ENCODE data around the gene BRAT1. TPM values are rescaled to one million over a fixed set of nuclear protein-coding genes. Genes with fewer than 3 reads are reported as not detected.

BRAT1 gene
- total and polyA plus RNA-seq, 2 donors (not counting 1 experiment from before 2014, with no cell fraction given), result 4.0 to 20.1 TPM

- Histone ChIP-seq H3K4me1 (ENCODE audit: control insufficient read depth, extremely low read depth, insufficient read depth, low read length) (peaks cover 6% of the 10 kb centered on the region), H4K20me1 (ENCODE audit: control insufficient read depth, extremely low read depth, insufficient read depth, low read length) (no peaks in the 10 kb centered on the region), H2AFZ (ENCODE audit: low read length) (no peak overlapping the region), H3K9ac (ENCODE audit: insufficient read depth, low read length) (no peak overlapping the region), H3K4me2 (ENCODE audit: extremely low read depth, insufficient read depth, low read length) (no peak overlapping the region), H3K27me3 (ENCODE audit: control insufficient read depth, insufficient read depth, low read length) (peaks cover 2% of the 10 kb centered on the region), H3K79me2 (ENCODE audit: control insufficient read depth, insufficient read depth, low read length) (no peaks in the 10 kb centered on the region), H3K36me3 (ENCODE audit: control insufficient read depth, insufficient read depth, low read length) (no peaks in the 10 kb centered on the region), H3K9me3 (ENCODE audit: control insufficient read depth, insufficient read depth, low read depth, low read length) (no peaks in the 10 kb centered on the region), H3K27ac (ENCODE audit: insufficient read depth, low read length) (no peak overlapping the region), H3K4me3 (replicated peaks in 1 of 4; ENCODE audit: control extremely low read depth in 1 of 4, insufficient read depth in 1 of 4, low read depth in 3 of 4, low read length in 4 of 4) (no peak overlapping the region)
- no peak for TF ChIP-seq EZH2 (IDR thresholded peaks at IDR 0.05; ENCODE audit: low read length, missing control alignments)
- no peak for TF ChIP-seq CTCF (conservative IDR thresholded peaks at IDR 0.05 in 1 of 2, IDR thresholded peaks at IDR 0.05 in 1 of 2; ENCODE audit: low read depth in 1 of 2, low read length in 2 of 2)
- DNase-seq (ENCODE audit: low read depth in 2 of 2), result no peak
Observed at GRCh38 chr7:2509298-2509906, 45.9 kb downstream of the BRAT1 start.

- peaks cover 2% of the 10 kb centered on the region for H3K27me3 ChIP-seq (ENCODE audit: control insufficient read depth, insufficient read depth, low read length)
- no peaks in the 10 kb centered on the region for H4K20me1 ChIP-seq (ENCODE audit: control insufficient read depth, extremely low read depth, insufficient read depth, low read length)
- no peak overlapping the region for H3K4me2 ChIP-seq (ENCODE audit: extremely low read depth, insufficient read depth, low read length)
- no peaks in the 10 kb centered on the region for H3K36me3 ChIP-seq (ENCODE audit: control insufficient read depth, insufficient read depth, low read length)
- TF ChIP-seq CTCF (conservative IDR thresholded peaks at IDR 0.05 in 1 of 2, IDR thresholded peaks at IDR 0.05 in 1 of 2; ENCODE audit: low read depth in 1 of 2, low read length in 2 of 2) (no peak), EZH2 (IDR thresholded peaks at IDR 0.05; ENCODE audit: low read length, missing control alignments) (no peak)
- H3K9me3 ChIP-seq (ENCODE audit: control insufficient read depth, insufficient read depth, low read depth, low read length), result no peaks in the 10 kb centered on the region
- H3K79me2 ChIP-seq (ENCODE audit: control insufficient read depth, insufficient read depth, low read length), result no peaks in the 10 kb centered on the region
- no peak for DNase-seq (ENCODE audit: low read depth in 2 of 2)
- peaks cover 6% of the 10 kb centered on the region for H3K4me1 ChIP-seq (ENCODE audit: control insufficient read depth, extremely low read depth, insufficient read depth, low read length)
- no peak overlapping the region for H3K4me3 ChIP-seq (replicated peaks in 1 of 4; ENCODE audit: control extremely low read depth in 1 of 4, insufficient read depth in 1 of 4, low read depth in 3 of 4, low read length in 4 of 4)
- peak overlapping the region; percentile 20 for H3K9ac ChIP-seq (ENCODE audit: insufficient read depth, low read length)
- no peak overlapping the region for H3K27ac ChIP-seq (ENCODE audit: insufficient read depth, low read length)
- H2AFZ ChIP-seq (ENCODE audit: low read length), result no peak overlapping the region
Observed at GRCh38 chr7:2508327-2509215, 46.8 kb downstream of the BRAT1 start.

GRCh38 chr7:2507917-2508306 lies 47.4 kb downstream of the BRAT1 start:
- TF ChIP-seq EZH2 (IDR thresholded peaks at IDR 0.05; ENCODE audit: low read length, missing control alignments), result no peak
- TF ChIP-seq CTCF (conservative IDR thresholded peaks at IDR 0.05 in 1 of 2, IDR thresholded peaks at IDR 0.05 in 1 of 2; ENCODE audit: low read depth in 1 of 2, low read length in 2 of 2), result no peak
- no peak overlapping the region for H2AFZ ChIP-seq (ENCODE audit: low read length)
- no peaks in the 10 kb centered on the region for H4K20me1 ChIP-seq (ENCODE audit: control insufficient read depth, extremely low read depth, insufficient read depth, low read length)
- H3K4me2 ChIP-seq (ENCODE audit: extremely low read depth, insufficient read depth, low read length), result no peak overlapping the region
- H3K79me2 ChIP-seq (ENCODE audit: control insufficient read depth, insufficient read depth, low read length), result no peaks in the 10 kb centered on the region
- peaks cover 2% of the 10 kb centered on the region for H3K27me3 ChIP-seq (ENCODE audit: control insufficient read depth, insufficient read depth, low read length)
- H3K4me3 ChIP-seq (replicated peaks in 1 of 4; ENCODE audit: control extremely low read depth in 1 of 4, insufficient read depth in 1 of 4, low read depth in 3 of 4, low read length in 4 of 4), result no peak overlapping the region
- no peak overlapping the region for H3K9ac ChIP-seq (ENCODE audit: insufficient read depth, low read length)
- H3K36me3 ChIP-seq (ENCODE audit: control insufficient read depth, insufficient read depth, low read length), result no peaks in the 10 kb centered on the region
- H3K9me3 ChIP-seq (ENCODE audit: control insufficient read depth, insufficient read depth, low read depth, low read length), result no peaks in the 10 kb centered on the region
- H3K27ac ChIP-seq (ENCODE audit: insufficient read depth, low read length), result no peak overlapping the region
- no peak for DNase-seq (ENCODE audit: low read depth in 2 of 2)
- peaks cover 6% of the 10 kb centered on the region for H3K4me1 ChIP-seq (ENCODE audit: control insufficient read depth, extremely low read depth, insufficient read depth, low read length)

All from fibroblast of lung (primary cell).